Suprapubic skin (tissue), 4 donors: ENCODE results near the gene KANSL1.

Source experiments
- CTCF ChIP-seq, 2 donors: fragments of 200-600 bp in 1 of 2; fragments of 450-650 bp in 1 of 2; sonication (generic) in 1 of 2; IDR thresholded peaks; one replicate each; pipeline ENCODE4 v1.5.1; 2016 to 2019; ENCODE audit warnings: antibody characterized with exemption in 2 of 2, mild to moderate bottlenecking in 1 of 2, moderate library complexity in 1 of 2
- EP300 ChIP-seq: sonication (generic); formaldehyde crosslinking; IDR thresholded peaks from one replicate; pipeline ENCODE4 v1.6.1; 2017; ENCODE audit warnings: antibody characterized with exemption
- POLR2A ChIP-seq, 2 donors: fragments of 450-650 bp; IDR thresholded peaks; one replicate each; pipeline ENCODE4 v1.6.1; 2017; ENCODE audit warnings: antibody characterized with exemption in 2 of 2, mild to moderate bottlenecking in 2 of 2, moderate library complexity in 2 of 2
- POLR2AphosphoS5 ChIP-seq, 3 donors: sonication (generic); formaldehyde crosslinking; IDR thresholded peaks; one replicate each; pipeline ENCODE4 v1.6.1; 2017; ENCODE audit warnings: antibody characterized with exemption in 3 of 3

- TF ChIP-seq CTCF (IDR thresholded peaks at IDR 0.05) (no peak), POLR2A (IDR thresholded peaks at IDR 0.05) (no peak), EP300 (no peak), POLR2AphosphoS5 (IDR thresholded peaks at IDR 0.05) (no peak)
These were observed 14.5 kb downstream of the KANSL1 start for GRCh38 chr17:46178550-46179214.
